Motor neuron (in vitro differentiated cells): Measurements from ENCODE around the gene GSS. TPM values are rescaled to one million over a fixed set of nuclear protein-coding genes. Genes with fewer than 3 reads are reported as not detected.

Experiments used
- ATAC-seq, 8 experiments: fragments of 200-7000 bp; cut with Tn5 transposase; replicated peaks in 6 of 8; 2 replicates each; pipeline ENCODE4 v1.8.0; 2021; ENCODE audit warnings: mild to moderate bottlenecking in 8 of 8, moderate library complexity in 8 of 8
- H3K27ac ChIP-seq, 2 donors: fragments of 250-450 bp; sonication (Bioruptor Pico); 2 replicates each; pipeline ENCODE4 v1.9.0; 2021; ENCODE audit warnings: antibody characterized with exemption in 2 of 2, mild to moderate bottlenecking in 2 of 2, moderate library complexity in 1 of 2
- H3K4me1 ChIP-seq, 2 donors: fragments of 250-450 bp; sonication (Bioruptor Pico); replicated peaks in 1 of 2; 2 replicates each; pipeline ENCODE4 v1.6.1; 2021; ENCODE audit warnings: antibody characterized with exemption in 2 of 2, mild to moderate bottlenecking in 2 of 2, moderate library complexity in 1 of 2
- H3K4me3 ChIP-seq, 5 donors: fragments of 250-450 bp; sonication (Bioruptor Pico); 2 replicates each; pipeline ENCODE4 v1.9.0; 2021; ENCODE audit warnings: antibody characterized with exemption in 5 of 5, mild to moderate bottlenecking in 5 of 5, moderate library complexity in 4 of 5
- WGBS, 10 experiments: fragments of 450-650 bp; shearing (Covaris generic); methylation state at CpG; one replicate each; pipeline ENCODE4 v1.0.0; 2022; 5-methylcytosine and 5-hydroxymethylcytosine counted together
- in situ Hi-C, 9 experiments: fragments of 400-800 bp; cut with MboI; loops; one replicate each; pipeline ENCODE4 v1.15.0; 2021; ENCODE audit warnings: low sequenced_read_pairs in 9 of 9, low pct_unique_long_range_greater_than_20kb in 2 of 9; ENCODE audit not compliant: unreplicated experiment in 9 of 9
- total RNA-seq, 8 experiments: library from RNA; unstranded; fragments of 300-600 nt; gene quantifications; 2 replicates each; pipeline versions ENCODE4 v1.2.3 to v1.2.4, GENCODE V29; 2022

The GSS gene
- total RNA-seq, 8 experiments from 2014 or later = 21.1 to 104 (median 33.8) TPM

- in situ Hi-C loops = no loop called here
- peaks cover 22 to 25% of the 10 kb centered on the region in 2 donors for H3K4me1 ChIP-seq
- no peak overlapping the region for H3K27ac ChIP-seq
- no peak overlapping the region for H3K4me3 ChIP-seq
- 60 to 98% methylated on average over 3 to 6 of the region's 42 CpGs; no CpG with 5 or more reads in 8 of the 10 experiments for WGBS, 10 experiments
- peak in 3 of 8 experiments; percentile 34 to 73 (median 66) for ATAC-seq
Observed at GRCh38 chr20:34979366-34980153, 24.0 kb upstream of the GSS start.

GRCh38 chr20:34978092-34978744, 22.6 kb upstream of the GSS start:
- ATAC-seq = peak in 1 of 8 experiments; percentile 15
- WGBS, 10 experiments = 47 to 100% (median 89%) methylated on average over 1 to 9 of the region's 10 CpGs; no CpG with 5 or more reads in 3 of the 10 experiments
- in situ Hi-C loops = no loop called here
- no peak overlapping the region for H3K4me3 ChIP-seq
- peaks cover 17% of the 10 kb centered on the region in 2 donors for H3K4me1 ChIP-seq
- no peak overlapping the region for H3K27ac ChIP-seq

- peaks cover 17% of the 10 kb centered on the region in 2 donors for H3K4me1 ChIP-seq
- ATAC-seq = peak in 5 of 8 experiments; percentile 54 to 79 (median 66)
- 25 to 100% (median 95%) methylated on average over 2 to 4 of the region's 17 CpGs; no CpG with 5 or more reads in 4 of the 10 experiments for WGBS, 10 experiments
- in situ Hi-C loops = no loop called here
- H3K4me3 ChIP-seq = no peak overlapping the region
- no peak overlapping the region for H3K27ac ChIP-seq
Observed at GRCh38 chr20:34977365-34978091, 21.9 kb upstream of the GSS start.

GRCh38 chr20:34976286-34976685, 20.7 kb upstream of the GSS start:
- H3K4me3 ChIP-seq = no peak overlapping the region
- in situ Hi-C loops = no loop called here
- ATAC-seq = no peak
- H3K27ac ChIP-seq = no peak overlapping the region
- H3K4me1 ChIP-seq = peaks cover 22% of the 10 kb centered on the region in 2 donors
- WGBS, 10 experiments = 7 to 95% (median 83%) methylated on average over 2 to 8 of the region's 12 CpGs; no CpG with 5 or more reads in 3 of the 10 experiments

- Histone ChIP-seq H3K27ac (no peak overlapping the region), H3K4me3 (no peak overlapping the region), H3K4me1 (peaks cover 24 to 26% of the 10 kb centered on the region in 2 donors)
- 0 to 97% (median 70%) methylated on average over 1 to 4 of the region's 4 CpGs; no CpG with 5 or more reads in 2 of the 10 experiments for WGBS, 10 experiments
- in situ Hi-C loops = no loop called here
- no peak for ATAC-seq
Observed at GRCh38 chr20:34974246-34974645, 18.6 kb upstream of the GSS start.

GRCh38 chr20:34971561-34972235, 16.1 kb upstream of the GSS start:
- Histone ChIP-seq H3K4me1 (peaks cover 15 to 16% of the 10 kb centered on the region in 2 donors), H3K4me3 (no peak overlapping the region), H3K27ac (peak overlapping the region; percentile 74 to 86)
- in situ Hi-C loops = no loop called here
- WGBS, 10 experiments = 0 to 89% (median 80%) methylated on average over 1 to 8 of the region's 10 CpGs; no CpG with 5 or more reads in 3 of the 10 experiments
- ATAC-seq = peak in 5 of 8 experiments; percentile 57 to 76 (median 75)

GRCh38 chr20:34970846-34971560, 15.4 kb upstream of the GSS start:
- in situ Hi-C loops = no loop called here
- ATAC-seq = peak in 5 of 8 experiments; percentile 27 to 66 (median 60)

GRCh38 chr20:34970193-34970840, 14.7 kb upstream of the GSS start:
- in situ Hi-C loops = no loop called here
- WGBS, 10 experiments = 51 to 100% (median 80%) methylated on average over 1 to 3 of the region's 7 CpGs; no CpG with 5 or more reads in 4 of the 10 experiments
- peak in 5 of 8 experiments; percentile 25 to 45 (median 32) for ATAC-seq
- Histone ChIP-seq H3K4me1 (peaks cover 15 to 16% of the 10 kb centered on the region in 2 donors), H3K4me3 (no peak overlapping the region), H3K27ac (no peak overlapping the region)

More at GRCh38 chr20:34970846-34971560, 15.4 kb upstream of the GSS start:
- H3K27ac ChIP-seq = peak overlapping the region; percentile 74 to 86
- 40 to 100% (median 89%) methylated on average over 1 to 5 of the region's 9 CpGs; no CpG with 5 or more reads in 3 of the 10 experiments for WGBS, 10 experiments
- no peak overlapping the region for H3K4me3 ChIP-seq
- H3K4me1 ChIP-seq = peaks cover 15 to 16% of the 10 kb centered on the region in 2 donors

- 0 to 100% (median 49%) methylated on average over 1 to 5 of the region's 7 CpGs; no CpG with 5 or more reads in 2 of the 10 experiments for WGBS, 10 experiments
- H3K4me3 ChIP-seq = no peak overlapping the region
- no peak overlapping the region for H3K27ac ChIP-seq
- peak in 3 of 8 experiments; percentile 61 to 86 (median 73) for ATAC-seq
- in situ Hi-C loops = no loop called here
- H3K4me1 ChIP-seq = peaks cover 15 to 16% of the 10 kb centered on the region in 2 donors
Observed at GRCh38 chr20:34968042-34968775, 12.6 kb upstream of the GSS start.

- Histone ChIP-seq H3K4me1 (peaks cover 15 to 16% of the 10 kb centered on the region in 2 donors), H3K4me3 (no peak overlapping the region), H3K27ac (no peak overlapping the region)
- 80 to 100% (median 82%) methylated on average over 1 of the region's 5 CpGs; no CpG with 5 or more reads in 6 of the 10 experiments for WGBS, 10 experiments
- in situ Hi-C loops = no loop called here
- no peak for ATAC-seq
Observed at GRCh38 chr20:34967421-34967820, 11.8 kb upstream of the GSS start.

- H3K4me3 ChIP-seq = no peak overlapping the region
- 55 to 100% (median 88%) methylated on average over 1 to 4 of the region's 5 CpGs; no CpG with 5 or more reads in 3 of the 10 experiments for WGBS, 10 experiments
- in situ Hi-C loops = no loop called here
- ATAC-seq = peak in 1 of 8 experiments; percentile 21
- H3K27ac ChIP-seq = no peak overlapping the region
- H3K4me1 ChIP-seq = no peaks in the 10 kb centered on the region
Observed at GRCh38 chr20:34965051-34965450, 9.4 kb upstream of the GSS start.
